HG02938 (cell line): ENCODE measurements around the gene BRI3BP.
"Not testable (repeated sequence)": the region's sequence is repeated elsewhere in the genome, so short reads cannot be mapped to it uniquely, and the experiment has no call there.

Source experiments
- ATAC-seq: cut with Tn5 transposase; IDR thresholded peaks from one replicate; pipeline ENCODE4 v1.9.1; 2021; ENCODE audit warnings: mild to moderate bottlenecking, moderate library complexity; ENCODE audit not compliant: unreplicated experiment

The BRI3BP gene

DNA sequence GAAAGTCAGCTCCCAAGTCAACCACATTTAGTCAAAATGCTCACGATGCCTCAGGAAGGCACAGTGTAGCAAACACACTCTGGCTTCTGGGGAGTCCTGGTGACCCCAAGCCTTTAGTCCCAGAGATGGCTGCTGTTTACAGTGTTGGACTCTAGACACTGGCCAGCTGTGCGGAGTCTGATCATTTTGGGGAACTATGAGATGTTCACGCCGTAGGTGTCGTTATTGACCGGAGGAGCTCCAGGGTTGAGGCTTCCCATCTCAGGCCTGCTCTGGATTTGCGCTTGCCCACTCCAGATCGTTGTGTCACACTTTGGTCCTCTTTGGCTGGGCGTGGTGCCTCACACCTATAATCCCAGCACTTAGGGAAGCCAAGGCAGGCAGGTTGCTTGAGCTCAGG, 27.7 kb downstream of the BRI3BP start:
- ATAC-seq, result no peak

DNA sequence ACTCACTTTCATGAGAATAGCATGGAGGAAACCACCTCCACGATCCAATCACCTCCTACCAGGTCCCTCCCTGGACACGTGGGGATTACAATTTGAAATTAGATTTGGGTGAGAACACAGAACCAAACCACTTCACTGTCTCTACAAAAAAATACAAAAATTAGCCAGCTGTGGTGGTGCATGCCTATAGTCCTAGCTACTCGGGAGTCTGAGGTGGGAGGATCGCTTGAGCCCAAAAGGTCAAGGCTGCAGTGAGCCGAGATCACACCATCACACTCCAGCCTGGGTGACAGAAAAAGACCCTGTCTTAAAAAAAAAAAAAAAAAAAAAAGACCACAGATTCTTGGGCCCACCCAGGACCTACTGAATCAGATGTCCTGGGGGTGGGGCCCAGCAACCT, 28.3 kb downstream of the BRI3BP start:
- ATAC-seq, result no peak

DNA sequence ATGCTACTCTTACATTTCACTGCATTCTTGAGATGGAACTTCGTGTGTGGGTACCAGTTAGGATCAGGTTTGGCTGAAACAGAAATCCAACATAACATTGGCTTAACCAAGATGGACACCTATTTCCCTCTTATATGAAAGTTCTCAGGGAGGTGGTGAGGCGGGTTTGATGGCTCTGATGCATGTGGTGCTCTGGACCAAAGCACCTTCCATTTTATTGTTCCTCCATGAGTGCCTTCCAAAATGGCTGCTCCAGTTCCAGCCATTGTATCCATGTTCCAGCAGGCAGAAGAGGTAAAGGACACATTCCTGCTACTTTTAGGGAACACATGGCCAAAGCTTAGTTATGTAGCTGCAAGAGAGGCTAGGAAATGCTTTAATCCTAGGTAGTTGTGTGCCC, 29.6 kb downstream of the BRI3BP start:
- no peak for ATAC-seq

DNA sequence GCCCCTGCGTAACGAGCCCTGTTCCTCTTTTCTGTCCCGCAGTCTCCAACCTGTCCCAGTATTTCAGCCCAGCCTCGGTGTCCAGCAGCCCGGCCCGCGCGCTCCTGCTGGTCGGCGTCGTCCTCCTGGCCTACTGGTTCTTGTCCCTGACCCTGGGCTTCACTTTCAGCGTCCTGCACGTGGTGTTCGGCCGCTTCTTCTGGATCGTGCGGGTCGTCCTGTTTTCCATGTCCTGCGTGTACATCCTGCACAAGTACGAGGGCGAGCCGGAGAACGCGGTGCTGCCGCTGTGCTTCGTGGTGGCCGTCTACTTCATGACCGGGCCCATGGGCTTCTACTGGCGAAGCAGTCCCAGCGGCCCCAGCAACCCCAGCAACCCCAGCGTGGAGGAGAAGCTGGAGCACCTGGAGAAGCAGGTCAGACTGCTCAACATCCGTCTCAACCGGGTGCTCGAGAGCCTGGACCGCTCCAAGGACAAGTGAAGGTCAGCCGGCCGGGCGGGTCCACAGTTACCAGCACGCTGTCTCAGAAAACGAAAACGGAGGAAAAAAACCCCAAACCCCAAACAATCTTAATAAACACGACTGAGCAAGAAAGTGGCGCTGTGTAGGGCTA, 31.6 kb downstream of the BRI3BP start:
- no peak for ATAC-seq

DNA sequence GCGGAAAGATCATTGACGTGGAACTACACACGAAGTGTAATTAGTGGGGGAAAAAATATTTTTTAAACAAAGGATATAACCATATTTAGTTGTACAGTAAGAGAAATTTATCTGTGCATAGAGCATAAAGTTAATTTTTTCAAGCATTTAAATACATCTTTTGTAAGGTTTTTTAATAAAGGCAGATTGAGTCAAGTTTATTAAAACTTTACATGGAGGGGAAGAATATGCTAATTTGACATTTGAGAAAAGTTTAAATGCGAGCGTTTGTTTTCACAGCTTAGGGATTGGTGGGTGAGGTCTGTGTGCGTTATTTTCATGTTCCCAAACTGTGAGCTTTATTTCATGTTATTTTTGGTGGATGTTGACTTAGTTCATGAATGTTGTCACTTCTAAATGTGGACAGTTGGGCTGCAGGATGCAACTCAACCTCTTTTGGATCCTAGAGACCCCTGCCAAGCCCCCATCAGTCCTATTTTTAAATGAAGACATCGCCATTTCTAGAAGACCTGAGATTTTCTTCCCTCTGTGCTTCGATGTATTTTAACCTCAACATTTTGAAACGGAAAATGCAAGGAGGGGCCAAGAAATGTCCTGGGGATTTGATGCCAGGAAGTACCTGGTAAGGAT, 32.3 kb downstream of the BRI3BP start:
- ATAC-seq, result no peak

DNA sequence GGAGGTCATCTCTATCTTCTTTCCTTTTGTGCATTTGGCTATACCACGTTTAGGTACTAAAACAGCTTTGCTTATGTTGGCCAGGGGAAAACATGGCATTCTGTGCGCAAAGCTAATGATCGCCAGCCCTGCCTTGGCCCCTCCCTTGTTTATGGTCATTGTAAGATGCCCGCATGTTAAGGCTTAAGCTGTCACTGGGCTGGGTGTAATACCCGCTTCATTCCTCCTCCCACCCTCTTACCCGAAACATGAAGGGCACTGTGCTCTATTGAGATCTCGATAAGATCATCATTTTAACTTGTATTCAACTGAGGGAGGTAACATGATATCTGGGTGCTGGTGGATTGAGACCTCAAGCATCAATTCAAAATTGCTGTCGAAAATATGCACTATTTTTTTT, 34.7 kb downstream of the BRI3BP start:
- ATAC-seq, result no peak

DNA sequence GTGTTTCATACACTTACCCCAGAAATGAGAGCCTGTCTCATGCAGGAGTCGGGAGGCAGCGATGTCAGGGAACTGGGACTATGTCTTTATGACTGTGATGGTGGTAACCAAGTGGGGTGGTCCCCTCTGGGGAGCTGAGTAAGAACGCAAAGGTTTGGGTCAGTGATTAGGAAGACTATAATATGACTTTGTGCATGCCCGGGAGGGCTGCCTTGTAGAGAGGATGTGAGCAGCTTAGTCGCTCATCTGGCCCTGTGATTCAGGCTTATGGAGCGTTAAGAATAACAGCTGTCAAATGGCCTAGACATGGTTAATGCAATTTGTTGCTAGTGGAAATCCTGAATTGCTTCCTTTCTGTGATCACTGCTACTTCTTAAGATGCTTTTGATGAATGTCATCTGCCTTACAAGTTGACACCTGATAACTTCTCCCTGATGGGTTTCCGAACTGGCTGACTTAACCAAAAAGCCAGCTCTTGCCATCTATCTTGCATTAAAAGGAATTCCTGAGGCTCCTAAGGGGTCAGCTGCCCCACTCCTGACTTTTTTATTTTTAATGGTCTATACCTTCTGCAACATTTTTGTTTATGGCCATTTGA, 36.4 kb downstream of the BRI3BP start:
- no peak for ATAC-seq

DNA sequence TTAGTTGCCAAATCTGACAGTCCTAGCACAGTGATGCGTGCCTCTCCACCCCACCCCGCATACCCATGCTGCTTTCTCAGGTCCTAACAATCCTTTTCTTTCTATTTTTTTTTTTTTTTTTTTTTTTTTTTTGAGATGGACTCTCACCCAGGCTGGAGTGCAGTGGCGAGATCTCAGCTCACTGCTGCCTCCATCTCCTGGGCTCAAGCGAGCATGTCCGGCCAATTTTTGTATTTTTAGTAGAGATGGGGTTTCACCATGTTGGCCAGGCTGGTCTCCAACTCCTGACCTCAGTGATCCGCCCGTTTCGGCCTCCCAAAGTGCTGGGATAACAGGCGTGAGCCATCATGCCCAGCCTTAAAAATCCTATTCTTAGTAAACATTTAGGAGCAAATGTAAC, 38.0 kb downstream of the BRI3BP start:
- not testable (repeated sequence) for ATAC-seq

DNA sequence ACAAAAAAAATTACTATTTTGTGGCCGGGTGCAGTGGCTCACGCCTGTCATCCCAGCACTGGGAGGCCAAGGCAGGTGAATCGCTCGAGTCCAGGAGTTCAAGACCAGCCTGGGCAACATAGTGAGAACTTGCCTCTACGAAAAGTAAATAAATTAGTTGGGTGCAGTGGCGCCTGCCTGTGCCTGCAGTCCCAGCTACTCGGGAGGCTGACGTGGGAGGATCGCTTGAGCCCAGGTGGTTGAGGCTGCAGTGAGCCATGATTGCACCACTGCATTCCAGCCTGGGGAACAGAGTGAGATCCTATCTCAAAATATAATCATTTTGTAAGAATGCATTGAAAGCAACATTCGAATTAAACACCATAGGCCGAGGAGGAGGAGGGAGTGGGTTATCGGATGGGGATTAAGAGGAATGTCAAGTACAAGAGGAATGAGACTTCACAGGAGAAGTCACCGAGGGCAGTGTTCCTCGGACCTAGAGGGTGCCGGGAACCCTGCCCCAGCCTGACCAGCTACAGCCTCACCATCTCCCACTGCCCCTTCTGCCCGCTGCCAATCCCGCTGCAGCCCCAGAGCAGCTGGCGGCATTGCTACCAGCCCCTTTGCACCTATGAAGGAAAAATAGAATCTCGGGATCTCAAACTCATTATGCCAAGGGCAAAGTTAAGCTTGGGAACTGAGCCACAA, 39.2 kb downstream of the BRI3BP start:
- ATAC-seq, result no peak

DNA sequence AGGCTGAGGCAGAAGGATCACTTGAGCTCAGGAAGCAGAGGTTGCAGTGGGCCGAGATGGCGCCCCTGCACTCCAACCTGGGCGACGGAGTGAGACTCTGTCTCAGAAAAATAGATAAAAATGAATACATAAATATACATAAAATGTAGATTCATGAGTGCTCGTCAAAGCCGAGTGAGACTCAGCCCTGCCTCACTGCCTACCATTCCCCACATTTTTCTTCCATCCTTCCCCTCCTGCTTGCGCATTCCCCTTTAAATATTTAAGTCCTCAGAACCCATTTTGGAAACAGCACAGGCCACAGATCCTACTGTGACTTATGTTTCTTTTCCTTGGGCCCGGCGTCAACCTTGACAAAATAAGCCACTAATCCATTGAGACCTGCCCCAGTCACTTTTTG, 39.8 kb downstream of the BRI3BP start:
- no peak for ATAC-seq

DNA sequence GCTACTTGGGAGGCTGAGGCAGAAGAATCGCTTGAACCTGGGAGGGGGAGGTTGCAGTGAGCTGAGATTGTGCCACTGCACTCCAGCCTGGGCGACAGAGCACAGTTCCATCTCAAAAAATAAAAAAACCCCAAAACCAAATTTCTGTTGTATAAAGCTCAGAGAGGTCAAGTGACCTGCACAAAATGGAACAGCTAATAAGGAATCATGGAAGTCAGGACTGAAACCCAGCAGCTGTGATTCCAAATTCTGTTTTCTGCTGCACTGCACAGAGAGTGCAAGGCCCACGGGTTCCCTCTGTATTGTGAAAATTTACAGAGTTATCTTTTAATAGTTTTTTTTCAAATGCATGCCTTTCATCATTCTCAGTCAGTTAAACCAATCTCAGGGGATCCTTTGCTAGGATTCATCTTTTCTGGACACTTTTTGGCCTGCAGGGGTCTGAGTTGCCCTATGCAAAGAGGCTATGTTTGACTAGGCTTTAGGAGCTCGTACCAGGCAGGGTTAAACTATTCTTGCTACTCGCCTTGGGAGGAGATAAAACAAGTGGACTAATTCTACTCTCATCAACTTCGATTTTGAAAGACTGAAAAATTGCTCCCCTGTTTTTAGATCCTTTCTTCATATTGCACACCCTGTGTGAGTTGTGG, 45.7 kb downstream of the BRI3BP start:
- no peak for ATAC-seq

DNA sequence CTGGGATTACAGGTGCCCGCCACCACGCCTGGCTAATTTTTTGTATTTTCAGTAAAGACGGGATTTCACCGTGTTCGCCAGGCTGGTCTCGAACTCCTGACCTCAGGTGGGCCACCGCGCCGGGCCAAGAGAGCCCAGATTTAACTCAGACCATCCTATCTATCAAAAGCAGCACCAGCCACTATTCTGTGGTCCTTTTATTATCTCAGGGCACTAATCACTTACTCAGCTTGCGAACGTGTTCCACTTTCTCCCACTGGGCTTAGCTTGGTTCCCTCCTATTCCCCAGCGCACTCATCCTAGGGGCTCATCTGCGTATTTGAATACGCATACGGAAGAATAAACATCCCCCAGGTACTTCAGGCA, 55.6 kb downstream of the BRI3BP start:
- ATAC-seq, result no peak

DNA sequence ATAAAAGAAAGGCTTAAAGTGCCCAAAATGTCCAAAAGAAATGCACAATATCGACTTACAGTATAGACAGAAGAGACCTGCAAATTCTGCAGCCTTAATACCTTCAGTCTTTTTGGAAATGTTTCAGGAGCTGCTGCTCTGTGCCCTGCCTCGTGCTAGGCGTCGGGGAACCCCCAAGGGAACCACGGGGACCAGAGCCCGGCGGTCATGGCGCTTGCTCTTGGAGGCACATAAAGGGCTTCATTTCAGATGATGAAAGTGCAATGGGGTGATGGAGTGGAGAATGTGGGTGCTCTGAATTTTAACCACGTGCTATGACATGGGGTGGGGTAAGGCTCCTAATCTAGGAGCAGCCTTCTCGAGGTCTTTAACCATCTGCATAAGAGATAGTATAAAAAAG, 57.0 kb downstream of the BRI3BP start:
- ATAC-seq, result no peak

DNA sequence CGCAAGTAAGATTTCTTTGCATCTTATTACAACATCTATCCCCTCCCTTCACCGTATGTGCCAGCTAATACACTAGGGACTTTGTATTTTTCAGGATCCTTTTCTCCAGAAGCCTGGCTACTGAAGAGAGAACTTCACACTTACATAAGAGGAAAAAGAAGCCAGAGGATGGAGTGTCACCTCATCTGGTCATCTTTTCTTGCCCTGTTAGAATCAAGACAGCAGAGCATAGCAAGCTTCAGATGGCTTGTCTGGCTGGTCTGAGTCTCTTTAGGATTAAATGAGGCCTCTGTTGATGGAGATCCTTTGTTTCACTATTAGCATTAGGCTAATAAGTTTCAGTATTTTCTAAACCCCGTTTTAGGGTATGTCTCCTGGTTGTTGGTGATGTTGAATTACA, 57.4 kb downstream of the BRI3BP start:
- no peak for ATAC-seq

DNA sequence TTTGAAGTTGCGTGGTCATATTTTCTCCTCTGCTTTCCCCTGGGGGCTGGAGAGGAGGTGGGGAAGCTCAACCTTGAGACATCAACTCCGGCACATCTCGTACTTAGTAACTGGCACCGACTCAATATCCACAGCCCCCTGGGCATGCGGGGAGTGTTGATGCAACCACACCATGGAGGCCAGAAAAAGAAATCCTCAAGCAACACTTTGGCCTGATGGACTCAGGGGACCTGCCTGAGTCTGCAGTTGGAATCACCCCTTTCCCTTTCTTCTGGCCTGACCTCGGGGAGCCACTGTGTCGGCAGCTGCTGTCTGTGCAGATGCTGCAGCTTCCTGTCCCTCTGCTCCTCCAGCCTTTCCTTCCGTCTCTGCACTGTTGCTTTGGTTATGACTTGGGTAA, 60.4 kb downstream of the BRI3BP start:
- ATAC-seq, result no peak

DNA sequence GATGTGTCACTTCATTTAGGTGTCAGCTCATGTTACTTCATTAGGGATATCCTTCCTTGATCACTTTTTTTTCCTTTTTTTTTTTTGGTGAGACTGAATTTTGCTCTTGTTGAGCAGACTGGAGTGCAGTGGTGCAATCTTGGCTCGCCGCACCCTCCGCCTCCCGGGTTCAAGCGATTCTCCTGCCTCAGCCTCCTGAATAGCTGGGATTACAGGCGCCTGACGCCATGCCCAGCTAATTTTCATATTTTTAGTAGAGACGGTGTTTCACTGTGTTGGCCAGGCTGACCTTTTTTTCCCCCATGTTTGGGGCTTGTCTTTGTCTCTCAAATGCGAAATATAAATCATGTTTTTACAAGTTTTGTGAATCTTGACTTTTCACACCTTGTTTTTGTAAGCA, 62.1 kb downstream of the BRI3BP start:
- no peak for ATAC-seq

DNA sequence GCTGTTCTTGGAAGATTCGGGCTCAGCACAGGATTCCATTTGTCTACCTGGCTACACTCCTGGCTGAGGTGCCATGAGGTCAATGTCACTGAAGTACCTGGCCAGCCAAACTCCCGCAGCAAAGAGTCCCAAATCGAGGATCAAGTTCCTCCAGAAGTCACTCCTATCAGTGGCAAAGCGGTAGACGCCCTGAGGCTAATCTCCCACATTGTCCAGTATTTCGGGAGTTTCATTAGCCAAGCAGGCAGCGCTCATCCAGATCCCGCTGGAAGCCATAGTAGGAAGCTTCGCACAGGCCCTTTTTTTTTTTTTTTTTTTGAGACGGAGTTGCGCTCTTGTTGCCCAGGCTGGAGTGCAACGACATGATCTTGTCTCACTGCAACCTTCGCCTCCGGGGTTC, 62.9 kb downstream of the BRI3BP start:
- no peak for ATAC-seq

DNA sequence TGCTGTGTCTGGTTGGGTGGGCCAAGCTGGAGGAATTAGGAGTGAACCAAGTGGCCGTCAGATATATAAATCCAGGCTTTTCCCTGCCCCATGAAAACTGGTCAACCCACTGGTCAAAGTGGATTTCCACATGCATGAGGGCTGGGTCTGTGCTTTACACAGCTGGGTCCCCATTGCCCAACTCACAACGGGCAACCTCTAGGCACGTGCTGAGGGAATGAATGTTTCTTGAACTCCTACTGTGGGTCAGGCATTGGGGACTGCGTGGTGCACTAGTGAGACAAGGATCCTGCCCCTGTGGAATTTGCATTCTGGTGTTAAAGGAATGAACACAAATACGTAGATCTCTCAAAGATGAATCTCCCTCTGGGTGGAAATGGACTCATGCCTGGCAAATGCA, 64.3 kb downstream of the BRI3BP start:
- ATAC-seq, result no peak

DNA sequence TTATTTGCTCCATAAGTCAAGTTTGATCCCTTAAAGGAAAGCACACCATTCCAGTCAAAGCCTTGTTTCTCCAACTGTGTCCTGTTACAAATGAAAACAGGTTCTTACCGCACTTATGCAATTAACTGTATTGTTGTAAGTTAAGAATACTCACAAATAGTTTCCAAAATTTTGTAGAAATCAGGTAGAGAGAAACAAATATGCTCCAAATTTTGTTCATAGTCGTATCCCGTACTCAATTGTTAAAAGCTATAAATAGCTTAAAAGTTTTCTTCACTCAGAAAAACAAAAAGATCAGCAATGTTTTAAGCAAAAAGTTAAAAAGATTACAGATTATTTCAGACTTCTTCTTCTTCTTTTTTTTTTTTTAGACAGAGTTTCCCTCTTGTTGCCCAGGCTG, 67.8 kb downstream of the BRI3BP start:
- no peak for ATAC-seq

DNA sequence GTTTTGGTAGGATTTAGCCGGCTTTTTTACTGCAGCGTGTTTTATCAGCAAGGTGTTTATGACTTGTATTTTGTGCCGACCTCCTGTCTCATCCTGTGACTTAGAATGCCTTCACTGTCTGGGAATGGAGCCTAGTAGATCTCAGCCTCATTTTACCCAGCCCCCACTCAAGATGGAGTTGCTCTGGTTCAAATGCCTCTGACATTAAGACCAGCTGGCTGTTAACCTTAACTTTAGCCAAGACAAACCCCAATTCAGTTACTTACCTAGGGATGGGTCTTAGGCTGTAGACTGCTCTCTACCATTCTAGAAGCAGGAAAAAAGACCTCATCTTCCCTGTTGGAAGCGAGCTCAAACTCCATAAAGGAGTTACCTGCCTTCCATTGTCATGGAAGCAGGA, 70.1 kb downstream of the BRI3BP start:
- not testable (repeated sequence) for ATAC-seq

DNA sequence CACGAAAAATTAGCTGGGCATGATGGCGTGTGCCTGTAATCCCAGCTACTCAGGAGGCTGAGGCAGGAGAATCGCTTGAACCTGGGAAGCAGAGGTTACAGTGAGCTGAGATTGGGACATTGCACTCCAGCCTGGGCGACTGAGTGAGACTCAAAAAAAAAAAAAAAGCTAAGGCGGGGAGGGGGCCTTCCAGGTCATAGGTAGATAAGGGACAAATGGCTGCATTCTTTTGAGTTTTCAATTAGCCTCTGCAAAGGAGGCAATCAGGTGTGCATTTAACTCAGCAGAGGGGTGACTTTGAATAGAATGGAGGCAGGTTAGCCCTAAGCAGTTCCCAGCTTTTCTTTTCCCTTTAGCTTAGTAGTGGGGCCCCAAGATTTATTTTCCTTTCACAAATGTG, 71.0 kb downstream of the BRI3BP start:
- no peak for ATAC-seq
